ENCODE results near the gene OAS1.

GRCh38 chr12:112938751-112939150, 32.0 kb downstream of the OAS1 start:
- TF ChIP-seq, protein P1, sequence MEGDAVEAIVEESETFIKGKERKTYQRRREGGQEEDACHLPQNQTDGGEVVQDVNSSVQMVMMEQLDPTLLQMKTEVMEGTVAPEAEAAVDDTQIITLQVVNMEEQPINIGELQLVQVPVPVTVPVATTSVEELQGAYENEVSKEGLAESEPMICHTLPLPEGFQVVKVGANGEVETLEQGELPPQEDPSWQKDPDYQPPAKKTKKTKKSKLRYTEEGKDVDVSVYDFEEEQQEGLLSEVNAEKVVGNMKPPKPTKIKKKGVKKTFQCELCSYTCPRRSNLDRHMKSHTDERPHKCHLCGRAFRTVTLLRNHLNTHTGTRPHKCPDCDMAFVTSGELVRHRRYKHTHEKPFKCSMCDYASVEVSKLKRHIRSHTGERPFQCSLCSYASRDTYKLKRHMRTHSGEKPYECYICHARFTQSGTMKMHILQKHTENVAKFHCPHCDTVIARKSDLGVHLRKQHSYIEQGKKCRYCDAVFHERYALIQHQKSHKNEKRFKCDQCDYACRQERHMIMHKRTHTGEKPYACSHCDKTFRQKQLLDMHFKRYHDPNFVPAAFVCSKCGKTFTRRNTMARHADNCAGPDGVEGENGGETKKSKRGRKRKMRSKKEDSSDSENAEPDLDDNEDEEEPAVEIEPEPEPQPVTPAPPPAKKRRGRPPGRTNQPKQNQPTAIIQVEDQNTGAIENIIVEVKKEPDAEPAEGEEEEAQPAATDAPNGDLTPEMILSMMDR (IDR thresholded peaks at IDR 0.05 in 4 of 5, conservative IDR thresholded peaks at IDR 0.05 in 1 of 5), result no peak
- TF ChIP-seq POLR2A (IDR thresholded peaks at IDR 0.05), result no peak

Measured in gastrocnemius medialis (tissue), 4 donors.